Stimulated activated CD4-positive, alpha-beta T cell treated with anti-CD3 and anti-CD28 coated beads, Interleukin-4, amount 100 ng/mL, for 4 hours (primary cell): ENCODE data around the gene PTPRF.
"Not testable (repeated sequence)": the region's sequence is repeated elsewhere in the genome, so short reads cannot be mapped to it uniquely, and the experiment has no call there.

Experiments used
- DNase-seq, 2 experiments: peaks; one replicate each; pipeline ENCODE4 v3.0.0-alpha.2; 2020

PTPRF gene

DNA sequence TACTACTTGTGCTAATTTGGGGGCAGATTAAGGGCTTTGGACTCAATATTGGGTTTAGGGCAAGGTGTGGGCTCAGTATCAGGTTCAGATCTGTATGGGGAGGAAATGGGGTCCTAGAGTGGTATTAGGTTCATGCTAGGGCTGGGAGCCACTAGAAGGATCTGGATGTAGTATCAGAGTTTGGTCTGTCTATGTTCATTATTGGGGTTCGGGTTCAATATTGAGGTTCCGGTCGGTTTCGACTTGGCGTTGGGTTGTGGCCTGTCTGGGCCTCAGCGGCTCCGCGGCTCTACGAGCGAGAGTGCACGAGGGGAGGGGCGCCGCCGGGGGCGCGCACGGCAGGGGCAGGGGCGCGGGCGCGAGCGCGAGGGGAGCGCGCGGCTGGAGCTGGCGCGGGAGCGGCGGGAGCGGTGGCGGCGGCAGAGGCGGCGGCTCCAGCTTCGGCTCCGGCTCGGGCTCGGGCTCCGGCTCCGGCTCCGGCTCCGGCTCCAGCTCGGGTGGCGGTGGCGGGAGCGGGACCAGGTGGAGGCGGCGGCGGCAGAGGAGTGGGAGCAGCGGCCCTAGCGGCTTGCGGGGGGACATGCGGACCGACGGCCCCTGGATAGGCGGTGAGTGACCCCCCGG, at the start of gene PTPRF:
PTPRF (plus strand) TSS at position 401 of the 624 bp plus-strand sequence. CDS start 14,193 bp downstream, outside the sequence.
- peak in 1 of 2 experiments; percentile 31 for DNase-seq

DNA sequence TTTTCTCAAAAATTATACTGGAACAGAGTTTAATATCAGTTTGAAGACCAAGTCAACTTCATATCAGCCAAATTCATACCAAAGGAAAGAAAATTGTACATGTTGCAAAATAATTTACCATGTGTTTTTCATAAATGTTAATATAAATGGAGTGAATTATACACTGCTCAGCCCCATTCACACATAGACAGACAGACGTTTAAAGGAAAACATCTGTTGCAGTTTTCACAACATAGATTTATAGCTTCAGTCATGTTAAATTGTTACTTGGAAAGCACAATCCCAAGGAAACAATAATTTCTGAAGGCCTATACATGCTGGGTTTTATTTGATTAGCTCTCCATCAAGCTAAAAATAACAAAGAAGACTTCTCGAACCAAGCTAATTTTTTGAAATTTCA, 49.2 kb upstream of the PTPRF start:
- no peak for DNase-seq

DNA sequence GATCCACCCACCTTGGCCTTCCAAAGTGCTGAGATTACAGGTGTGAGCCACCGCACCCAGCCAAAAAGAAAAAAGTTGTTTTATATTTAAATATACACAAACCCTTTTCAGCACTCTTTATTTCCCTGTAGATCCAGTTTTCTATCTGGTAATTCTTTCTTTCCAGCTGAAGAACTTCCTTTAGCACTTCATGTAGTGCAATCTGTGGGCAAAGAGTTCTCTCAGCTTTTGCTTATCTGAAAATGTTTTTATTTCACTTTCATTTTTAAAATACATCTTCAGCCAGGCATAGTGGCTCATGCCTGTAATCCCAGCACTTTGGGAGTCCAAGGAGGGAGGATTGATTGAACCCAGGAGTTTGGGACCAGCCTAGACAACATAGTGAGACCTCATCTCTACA, 48.5 kb upstream of the PTPRF start:
- no peak for DNase-seq

DNA sequence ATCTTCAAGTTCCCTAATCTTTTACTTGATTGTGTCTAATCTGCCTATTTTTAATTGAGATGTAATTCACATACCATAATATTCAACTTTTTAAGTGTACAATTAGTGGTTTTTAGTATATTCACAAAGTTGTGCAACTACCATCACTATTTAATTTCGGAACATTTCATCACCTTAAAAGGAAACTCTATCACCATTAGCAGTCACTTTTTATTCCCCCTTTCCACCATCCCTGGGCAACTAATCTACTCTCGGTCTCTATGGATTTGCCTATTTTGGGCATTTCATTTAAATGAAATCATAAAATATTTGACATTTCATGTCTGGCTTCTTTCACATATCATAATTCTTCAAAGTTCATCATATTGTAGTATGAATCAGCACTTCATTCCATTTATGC, 46.3 kb upstream of the PTPRF start:
- DNase-seq = no peak

DNA sequence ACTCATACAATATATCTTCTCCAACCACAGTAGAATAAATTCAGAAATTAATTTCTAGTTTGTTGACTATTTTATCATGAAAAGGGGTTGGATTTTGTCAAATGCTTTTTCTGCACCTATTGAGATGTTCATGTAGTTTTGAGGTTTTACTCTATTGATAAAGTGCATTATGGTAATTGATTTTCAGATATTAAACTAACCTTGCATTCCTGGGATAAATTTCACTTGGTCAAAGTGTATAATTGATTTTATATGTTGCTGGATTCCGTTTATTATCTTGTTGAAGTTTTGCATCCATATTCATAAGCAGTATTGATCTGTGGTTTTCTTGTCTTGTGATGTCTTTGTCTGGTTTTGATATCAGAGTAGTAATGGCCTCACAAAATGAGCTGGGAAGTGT, 42.5 kb upstream of the PTPRF start:
- no peak for DNase-seq

DNA sequence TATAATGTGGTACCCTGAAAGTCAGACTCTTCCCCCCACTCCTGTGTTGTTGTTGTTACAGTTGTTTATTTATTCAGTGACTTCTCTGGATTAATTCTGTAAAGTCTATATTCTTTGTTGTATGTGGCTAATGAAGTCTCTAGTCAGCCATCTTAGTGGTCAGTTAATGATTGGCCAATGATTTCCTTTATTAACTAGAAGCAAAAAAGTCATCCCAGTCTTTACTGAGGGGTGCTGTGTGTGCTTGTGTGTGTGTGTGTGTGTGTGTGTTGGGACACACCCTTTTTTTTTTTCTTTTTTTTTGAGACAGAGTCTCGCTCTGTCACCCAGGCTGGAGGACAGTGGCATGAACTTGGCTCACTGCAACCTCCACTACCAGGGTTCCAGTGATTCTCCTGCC, 39.6 kb upstream of the PTPRF start:
- no peak for DNase-seq

DNA sequence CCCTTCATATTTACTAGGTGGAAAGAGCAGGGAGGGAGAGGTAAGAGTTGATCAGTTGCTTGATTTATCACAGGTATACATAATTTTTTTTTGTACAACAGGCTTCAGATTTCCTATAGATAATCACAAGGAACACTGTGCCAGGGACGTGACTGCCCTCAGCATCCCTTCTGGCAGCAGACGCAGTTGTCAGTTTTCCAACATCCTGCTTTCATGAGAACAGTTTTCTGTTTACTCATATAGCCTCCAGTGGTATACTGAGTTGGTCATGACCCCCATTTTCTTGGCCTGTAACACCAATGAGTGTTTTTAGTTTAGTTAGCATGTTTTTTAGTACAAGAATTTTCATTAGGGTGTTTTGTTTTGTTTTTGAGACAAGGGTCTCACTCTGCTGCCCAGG, 37.9 kb upstream of the PTPRF start:
- DNase-seq = no peak

DNA sequence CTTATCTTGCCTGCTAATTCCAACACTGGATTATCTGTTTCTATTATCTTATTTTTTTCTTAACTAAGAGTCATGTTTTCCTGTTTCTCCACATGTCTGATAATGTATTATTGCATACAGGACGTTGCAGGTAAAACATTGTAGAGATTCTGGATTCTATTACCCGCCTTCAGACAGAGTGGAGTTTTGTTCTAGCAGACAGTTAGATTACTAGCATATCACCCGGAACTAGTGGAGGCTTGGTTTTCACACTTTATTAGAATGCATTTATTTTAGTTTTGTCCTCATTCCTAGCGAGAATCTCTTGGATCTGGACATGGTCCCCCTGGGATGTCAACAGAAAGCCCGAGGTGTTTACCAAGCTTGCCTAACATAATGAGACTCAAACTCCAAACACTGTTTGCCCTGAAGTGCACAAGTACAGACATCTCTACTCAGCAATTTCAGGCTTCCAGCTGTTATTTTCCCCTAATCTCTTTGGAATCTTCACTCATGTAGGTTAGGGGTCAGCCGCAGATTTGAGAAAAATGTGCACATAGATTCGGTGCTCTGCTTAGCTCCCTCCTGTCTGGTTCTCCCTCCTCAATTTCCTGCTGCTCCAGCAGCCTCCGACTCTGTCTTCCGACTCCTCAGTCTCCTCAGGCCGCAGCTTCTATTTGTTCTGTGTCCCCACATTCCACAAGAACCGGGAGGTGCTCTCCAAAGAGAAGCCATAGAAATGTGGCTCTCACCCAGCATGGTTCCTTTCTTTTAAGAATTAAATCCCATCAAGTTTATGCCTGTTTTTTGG, 36.8 kb upstream of the PTPRF start:
- no peak for DNase-seq

DNA sequence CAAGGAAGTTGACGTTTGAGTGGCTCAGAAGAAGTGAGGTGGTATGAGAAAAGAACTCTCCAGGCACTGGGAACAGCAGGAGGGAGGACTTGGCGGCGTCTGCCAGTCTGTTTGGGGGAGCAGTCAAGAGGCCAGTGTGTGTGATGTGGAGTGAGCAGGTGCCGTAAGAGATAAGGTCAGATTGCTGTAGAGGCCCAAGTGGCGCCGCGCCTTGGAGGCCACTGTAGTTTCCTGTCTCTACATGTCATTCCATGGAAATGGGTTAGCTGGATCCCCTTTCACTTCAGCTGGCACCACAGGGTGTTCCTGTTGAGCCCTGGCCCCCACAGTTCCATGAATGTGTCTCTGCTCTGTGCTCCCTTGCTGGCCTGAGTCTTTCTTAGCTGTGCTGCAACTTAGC, 35.5 kb upstream of the PTPRF start:
- DNase-seq = no peak

DNA sequence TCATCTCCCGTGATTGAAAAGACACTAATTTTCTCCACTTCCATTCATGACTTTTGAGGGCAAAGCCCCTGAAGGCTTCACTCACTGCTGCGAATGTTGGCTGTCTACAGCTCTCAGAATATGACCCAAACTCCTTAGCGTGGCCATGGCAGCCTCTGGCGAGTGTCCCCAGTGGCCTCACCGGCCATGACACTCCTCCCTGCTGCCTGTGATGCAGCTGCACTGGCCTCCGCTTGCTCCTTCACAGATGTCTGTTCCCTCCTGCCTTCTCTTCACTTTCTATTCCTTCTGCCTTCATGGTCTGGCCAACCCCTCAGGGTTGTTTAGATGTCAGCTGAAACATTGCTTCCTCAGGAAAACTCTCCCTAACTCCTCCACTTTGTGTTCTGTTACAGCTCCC, 30.8 kb upstream of the PTPRF start:
- DNase-seq = no peak

DNA sequence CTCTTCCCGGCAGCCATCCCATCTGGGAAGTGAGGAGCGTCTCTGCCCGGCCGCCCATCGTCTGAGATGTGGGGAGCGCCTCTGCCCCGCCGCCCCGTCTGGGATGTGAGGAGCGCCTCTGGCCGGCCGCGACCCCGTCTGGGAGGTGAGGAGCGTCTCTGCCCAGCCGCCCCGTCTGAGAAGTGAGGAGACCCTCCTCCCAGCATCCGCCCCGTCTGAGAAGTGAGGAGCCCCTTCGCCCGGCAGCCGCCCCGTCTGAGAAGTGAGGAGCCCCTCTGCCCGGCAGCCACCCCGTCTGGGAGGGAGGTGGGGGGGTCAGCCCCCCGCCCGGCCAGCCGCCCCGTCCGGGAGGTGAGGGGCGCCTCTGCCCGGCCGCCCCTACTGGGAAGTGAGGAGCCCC, 28.9 kb upstream of the PTPRF start:
- not testable (repeated sequence) for DNase-seq

DNA sequence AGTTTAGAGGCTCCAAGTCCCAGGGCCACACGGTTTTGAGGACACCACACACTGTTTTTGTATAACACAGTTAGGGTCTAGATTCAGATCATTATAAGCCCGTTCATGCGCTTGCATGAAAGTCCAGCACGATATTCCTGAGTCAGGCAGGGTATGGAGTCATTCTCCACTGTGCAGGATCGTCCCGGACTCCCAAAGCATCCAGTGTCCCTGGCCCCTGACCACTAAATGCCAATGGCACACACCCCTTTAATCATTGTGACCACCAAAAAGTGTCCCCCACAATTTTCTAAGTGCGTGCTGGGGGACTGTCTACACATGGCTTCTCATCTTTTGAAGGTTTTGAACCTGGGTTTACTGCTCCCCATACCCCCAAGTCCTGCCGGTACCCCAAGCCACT, 27.1 kb upstream of the PTPRF start:
- no peak for DNase-seq

DNA sequence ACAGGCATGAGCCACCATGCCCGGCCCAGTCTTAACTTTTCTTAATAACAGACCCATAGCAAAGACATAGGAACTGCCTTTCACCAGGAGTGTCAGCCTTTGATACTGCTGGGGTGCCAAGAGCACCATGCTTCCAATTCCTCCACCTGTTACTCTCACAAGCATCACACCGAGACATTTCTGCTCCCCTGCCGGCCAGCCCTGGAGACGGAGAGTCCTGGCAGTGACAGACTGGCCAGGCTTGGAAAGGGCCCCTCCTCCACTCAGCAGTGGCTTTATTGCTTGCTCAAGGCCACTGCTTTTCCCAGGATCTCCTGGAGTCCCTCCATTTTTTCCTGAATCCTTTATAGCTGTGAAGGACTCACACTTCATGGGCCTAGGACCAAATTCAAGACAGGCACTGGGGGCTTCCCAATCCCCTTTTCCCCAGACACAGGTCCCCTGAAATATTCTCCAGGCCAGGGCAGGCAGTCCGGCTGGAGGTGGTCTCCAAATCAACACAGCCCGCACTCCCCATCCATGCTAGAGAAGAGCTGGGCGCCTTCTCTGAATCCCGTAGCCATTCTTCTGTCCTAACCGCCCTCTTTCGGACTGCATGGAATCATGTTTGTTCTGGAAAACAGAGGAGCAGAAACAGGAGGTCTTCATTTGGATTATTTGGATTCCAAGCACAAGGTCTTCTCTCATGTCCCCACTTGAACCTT, 25.5 kb upstream of the PTPRF start:
- no peak for DNase-seq

DNA sequence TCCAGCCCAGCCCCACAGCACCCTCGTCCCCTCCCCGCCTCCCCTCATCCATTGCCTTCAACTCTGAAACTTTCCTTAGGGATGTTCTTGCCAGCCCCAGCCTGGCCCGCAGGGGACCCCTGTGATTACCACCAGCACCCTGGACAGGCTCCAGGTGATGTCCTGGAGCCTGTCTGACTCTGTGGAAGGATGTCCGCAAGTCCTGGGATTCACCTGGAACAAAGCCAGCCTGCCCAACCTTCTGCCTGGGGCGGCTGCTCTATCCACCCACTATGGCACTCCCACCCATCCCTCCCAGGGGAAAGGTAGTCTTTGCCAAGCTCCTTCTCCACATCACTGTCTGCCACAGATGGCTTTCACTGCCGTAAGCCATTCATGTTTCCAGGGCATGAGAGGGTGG, 24.4 kb upstream of the PTPRF start:
- DNase-seq = no peak

DNA sequence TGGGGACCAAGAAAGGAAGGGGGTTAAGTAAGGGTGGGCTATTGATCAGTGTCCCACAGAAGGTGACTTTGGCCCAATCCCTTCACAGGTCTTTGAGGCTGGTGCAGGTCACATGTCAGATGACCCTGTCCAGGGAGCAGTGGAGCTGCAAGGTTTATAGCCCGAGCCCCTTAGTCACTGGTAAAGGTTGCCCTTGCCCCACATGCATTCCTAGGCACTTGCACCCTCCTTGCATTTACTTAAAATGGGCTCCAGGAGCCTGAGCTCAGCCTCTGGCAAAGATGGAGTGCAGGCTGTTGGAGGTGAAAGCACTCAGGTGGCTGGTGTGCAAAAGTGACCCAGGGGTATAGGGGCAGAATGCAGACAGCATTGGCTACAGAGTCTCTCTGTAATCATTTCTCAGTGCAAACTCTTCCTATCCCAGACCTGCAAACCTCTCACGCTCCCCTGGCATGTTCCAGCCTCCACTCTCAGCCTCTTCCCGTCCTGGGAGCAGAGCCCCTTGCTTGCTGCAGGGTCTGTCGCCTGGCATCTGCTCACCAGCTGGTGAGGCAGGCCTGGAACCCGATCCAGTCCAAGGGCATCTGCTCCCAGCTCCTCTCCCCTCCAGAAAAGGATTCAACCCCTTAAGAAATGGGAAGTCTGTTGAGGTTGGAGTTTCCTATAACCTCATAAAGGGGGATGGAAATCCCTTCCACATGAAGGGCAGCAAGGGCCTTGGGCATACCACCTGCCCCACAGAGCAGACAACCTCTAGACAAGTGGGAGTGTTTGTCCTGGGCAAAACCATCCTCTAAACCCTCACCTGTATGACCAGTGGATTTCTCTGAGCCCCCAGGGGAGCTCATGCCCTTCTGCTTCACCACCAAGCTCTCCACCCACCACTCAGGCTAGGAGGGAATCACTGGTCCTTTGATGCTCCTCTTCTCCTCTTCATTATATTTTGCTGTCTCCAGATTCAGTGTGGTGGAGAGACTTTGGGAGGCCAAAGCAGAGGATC, 23.1 kb upstream of the PTPRF start:
- DNase-seq = no peak

DNA sequence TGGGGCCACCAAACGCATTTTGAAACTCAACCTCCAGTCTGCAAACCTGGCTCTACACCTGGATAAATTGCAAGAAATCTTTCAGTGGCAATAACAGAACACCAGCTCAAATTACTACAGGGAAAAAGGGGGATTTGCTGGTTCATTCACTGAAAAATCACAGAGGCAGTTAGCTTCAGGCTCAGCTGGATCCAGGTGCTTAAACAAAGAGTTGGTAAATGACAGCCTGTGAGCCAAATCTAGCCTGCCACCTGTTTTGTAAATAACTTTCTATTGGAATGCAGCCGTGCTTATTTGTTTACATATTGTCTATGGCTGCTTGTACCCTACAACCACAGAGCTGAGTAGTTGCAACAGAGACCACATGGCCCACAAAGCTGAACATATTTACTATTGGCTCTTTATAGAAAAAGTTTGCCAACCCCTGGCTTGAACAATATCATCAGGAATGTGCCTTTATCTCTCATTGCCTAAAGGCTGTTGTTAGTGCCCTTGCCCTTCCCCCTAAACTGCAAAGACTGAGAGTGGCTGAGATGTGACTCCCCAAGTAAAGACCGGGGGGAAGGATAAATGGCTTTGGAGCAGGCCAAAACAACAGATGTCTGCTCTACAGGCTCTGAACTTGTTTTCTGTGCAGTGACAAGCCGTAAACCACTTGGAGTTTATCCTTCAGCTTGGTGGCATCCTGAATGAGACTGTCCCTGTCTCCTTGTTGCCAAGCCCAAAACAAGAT, 21.5 kb upstream of the PTPRF start:
- no peak for DNase-seq

DNA sequence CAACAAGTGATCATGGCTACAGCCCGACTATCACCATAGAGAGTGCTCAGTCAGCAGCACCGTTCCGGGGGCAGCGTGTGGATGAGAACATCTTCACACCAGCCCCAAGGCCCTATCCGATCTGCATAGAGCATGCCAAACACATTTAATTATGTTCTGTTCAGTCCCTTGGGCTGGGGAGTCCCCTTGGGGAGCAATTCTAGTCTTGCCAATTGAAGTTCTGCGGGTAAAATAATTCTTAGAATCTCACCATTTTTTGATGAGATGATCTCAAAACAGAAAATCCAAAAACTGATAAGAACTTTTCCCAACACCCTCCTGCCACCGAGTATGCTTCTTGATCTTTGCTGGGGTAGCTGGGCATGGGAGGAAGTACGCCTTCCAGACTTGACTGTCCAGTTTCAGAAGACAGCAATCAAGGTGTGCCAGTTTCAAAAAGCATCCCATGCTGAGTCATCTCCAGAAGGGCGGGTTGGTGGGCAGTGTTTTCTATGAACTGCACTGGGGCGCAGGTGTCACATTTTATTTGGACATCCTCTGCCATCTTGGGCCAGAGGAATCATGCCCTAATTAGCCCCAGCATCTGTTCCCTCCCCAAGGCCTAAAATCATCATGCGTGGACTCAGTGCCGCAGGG, 20.8 kb upstream of the PTPRF start:
- no peak for DNase-seq

DNA sequence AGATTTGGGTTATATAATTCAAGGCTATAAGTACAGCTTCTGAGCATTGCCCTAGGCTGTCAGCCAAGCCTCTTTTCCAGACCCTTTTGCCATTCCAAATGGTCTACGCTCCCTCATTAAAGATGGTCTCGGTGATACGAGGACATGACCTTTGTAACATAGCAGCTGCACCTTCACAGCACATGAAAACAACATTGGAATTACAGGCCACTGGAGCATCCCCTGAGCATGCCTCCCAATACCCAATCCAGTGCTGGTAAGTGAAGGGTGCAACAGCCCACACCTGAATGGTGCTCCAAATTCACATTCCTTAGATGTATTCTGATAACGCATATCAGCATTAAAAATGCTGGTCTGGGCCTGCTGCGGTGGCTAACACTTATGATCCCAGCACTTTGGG, 20.1 kb upstream of the PTPRF start:
- DNase-seq = no peak

DNA sequence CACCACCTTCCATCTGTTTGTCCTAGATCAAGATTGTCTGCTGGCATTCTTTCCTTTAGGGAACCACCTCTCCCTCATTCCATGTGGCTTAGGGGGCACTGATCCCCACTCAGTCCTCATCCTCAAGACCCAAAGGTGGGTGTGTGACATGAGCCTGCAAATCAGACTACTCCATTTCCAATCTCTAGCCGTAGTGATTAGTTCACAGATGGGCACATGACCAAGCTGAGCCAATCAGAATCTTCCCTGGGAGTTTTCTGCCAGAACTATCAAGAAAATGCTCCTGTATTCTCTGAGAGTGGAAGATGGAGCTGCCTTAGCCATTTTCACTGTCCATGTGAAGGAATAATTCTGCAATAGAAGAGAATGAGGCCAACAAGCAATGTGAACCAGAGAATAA, 19.3 kb upstream of the PTPRF start:
- no peak for DNase-seq

DNA sequence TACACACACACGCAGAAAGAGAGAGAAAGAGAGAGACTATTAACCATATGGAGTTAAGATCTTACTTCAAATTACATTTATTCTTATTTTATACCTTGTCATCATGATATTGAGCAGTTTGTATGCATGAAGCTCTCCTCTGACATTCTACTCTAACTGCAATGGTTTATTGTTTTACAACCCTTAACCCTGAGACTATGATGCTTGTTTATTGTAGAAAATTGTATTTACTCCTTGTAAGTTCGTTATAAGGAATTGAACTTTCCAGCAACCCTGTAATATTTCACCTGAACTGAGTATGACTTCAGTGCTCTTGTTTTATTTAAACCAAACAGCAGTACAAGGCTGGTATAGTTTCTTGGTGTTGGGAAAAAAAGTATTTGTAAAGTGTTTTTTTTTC, 18.6 kb upstream of the PTPRF start:
- no peak for DNase-seq

DNA sequence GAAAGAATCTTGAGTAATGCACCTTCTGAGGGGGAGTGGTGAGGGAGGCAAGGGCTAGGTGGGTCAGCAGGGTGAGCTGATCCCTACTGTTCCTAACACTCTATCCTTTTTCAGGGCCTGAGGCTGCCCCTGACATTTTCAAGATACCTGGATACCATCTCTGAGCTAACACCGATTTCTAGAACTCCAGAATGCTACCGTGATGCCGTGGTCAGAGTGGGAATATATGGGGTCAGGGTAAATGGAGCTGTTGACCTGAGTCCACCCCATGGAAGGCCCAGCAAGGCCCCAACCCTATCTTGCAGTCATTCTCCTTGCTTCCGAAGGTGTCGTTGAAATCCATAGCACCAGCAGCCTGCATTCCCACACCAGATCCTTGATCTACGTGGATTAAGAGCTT, 18.0 kb upstream of the PTPRF start:
- no peak for DNase-seq
